HEK293 (cell line): Measurements from ENCODE around the gene CDK3.

Source experiments
- CTCF ChIA-PET: fragments of 350-600 bp; formaldehyde crosslinking; extraction: SDS; loops from one replicate; lab custom pipeline; 2021; ENCODE audit warnings: antibody characterized with exemption; lab: Yijun Ruan, JAX
- POLR2A ChIA-PET: fragments of 300-600 bp; formaldehyde crosslinking; extraction: SDS; loops from one replicate; lab custom pipeline; 2020; ENCODE audit warnings: antibody characterized with exemption, inconsistent platforms; lab: Yijun Ruan, JAX
- H3K27ac ChIP-seq: fragments of 200-500 bp; sonication (Bioruptor generic); 2 replicates; pipeline ENCODE4 v1.5.1; 2014; ENCODE audit warnings: low read depth, low read length, control low read depth, inconsistent platforms; ENCODE audit errors: extremely low read depth
- H3K36me3 ChIP-seq, 2 experiments: fragments of 200-500 bp in 1 of 2; sonication (Bioruptor generic) in 1 of 2; 1 replicate in 1 of 2; 2 replicates in 1 of 2; pipeline ENCODE4 v1.5.1; 2014 to 2017; ENCODE audit warnings: inconsistent platforms in 2 of 2, low read length in 2 of 2; ENCODE audit not compliant: control insufficient read depth in 2 of 2, insufficient read depth in 1 of 2
- H3K4me1 ChIP-seq: fragments of 200-500 bp; sonication (Bioruptor generic); 2 replicates; pipeline ENCODE4 v1.5.1; 2014; ENCODE audit warnings: mild to moderate bottlenecking, low read length, inconsistent platforms; ENCODE audit not compliant: control insufficient read depth, insufficient read depth
- H3K4me3 ChIP-seq: 2 replicates; pipeline ENCODE4 v1.5.1; 2011; ENCODE audit warnings: low read depth, mild to moderate bottlenecking, control low read depth, low read length, moderate library complexity
- H3K9me3 ChIP-seq: fragments of 200-500 bp; sonication (Bioruptor generic); 2 replicates; pipeline ENCODE4 v1.5.1; 2014; ENCODE audit warnings: low read depth, low read length, inconsistent platforms; ENCODE audit not compliant: control insufficient read depth, insufficient read depth
- SCRT2 ChIP-seq: fragments of 450-650 bp; formaldehyde crosslinking; IDR thresholded peaks from 2 replicates; pipeline ENCODE4 v1.5.1; 2016; ENCODE audit warnings: missing biosample characterization, missing genetic modification characterization
- YY1 ChIP-seq: fragments of 450-650 bp; formaldehyde crosslinking; IDR thresholded peaks from 2 replicates; pipeline ENCODE4 v1.5.1; 2018; ENCODE audit warnings: missing biosample characterization, missing genetic modification characterization
- YY2 ChIP-seq: fragments of 450-650 bp; formaldehyde crosslinking; IDR thresholded peaks from 2 replicates; pipeline ENCODE4 v1.5.1; 2016; ENCODE audit warnings: missing biosample characterization, missing genetic modification characterization
- ZFP3 ChIP-seq: fragments of 450-650 bp; formaldehyde crosslinking; IDR thresholded peaks from 2 replicates; pipeline ENCODE4 v1.5.1; 2016; ENCODE audit warnings: low read depth, missing biosample characterization, missing genetic modification characterization
- ZNF16 ChIP-seq: fragments of 450-650 bp; formaldehyde crosslinking; IDR thresholded peaks from 2 replicates; pipeline ENCODE4 v1.5.1; 2016; ENCODE audit warnings: low read depth, missing biosample characterization, missing genetic modification characterization
- ZNF335 ChIP-seq: fragments of 450-650 bp; formaldehyde crosslinking; conservative IDR thresholded peaks from 2 replicates; pipeline ENCODE4 v1.5.1; 2016; ENCODE audit warnings: missing biosample characterization, missing genetic modification characterization
- ZNF354C ChIP-seq: fragments of 450-650 bp; formaldehyde crosslinking; IDR thresholded peaks from 2 replicates; pipeline ENCODE4 v1.5.1; 2016; ENCODE audit warnings: missing biosample characterization, missing genetic modification characterization, low read depth, borderline replicate concordance
- ZNF530 ChIP-seq: fragments of 450-650 bp; formaldehyde crosslinking; IDR thresholded peaks from 2 replicates; pipeline ENCODE4 v1.5.1; 2016; ENCODE audit warnings: low read depth, missing biosample characterization, missing genetic modification characterization
- ZNF585B ChIP-seq: fragments of 450-650 bp; formaldehyde crosslinking; IDR thresholded peaks from 2 replicates; pipeline ENCODE4 v1.5.1; 2016; ENCODE audit warnings: missing biosample characterization, missing genetic modification characterization
- ZNF600 ChIP-seq: fragments of 450-650 bp; formaldehyde crosslinking; IDR thresholded peaks from 2 replicates; pipeline ENCODE4 v1.5.1; 2016; ENCODE audit warnings: missing biosample characterization, missing genetic modification characterization
- ZNF629 ChIP-seq: fragments of 450-650 bp; formaldehyde crosslinking; IDR thresholded peaks from 2 replicates; pipeline ENCODE4 v1.5.1; 2017; ENCODE audit warnings: missing biosample characterization, missing genetic modification characterization
- ZNF654 ChIP-seq: fragments of 450-650 bp; formaldehyde crosslinking; IDR thresholded peaks from 2 replicates; pipeline ENCODE4 v1.5.1; 2016; ENCODE audit warnings: low read depth, missing biosample characterization, missing genetic modification characterization
- ZNF658 ChIP-seq: fragments of 450-650 bp; formaldehyde crosslinking; IDR thresholded peaks from 2 replicates; pipeline ENCODE4; 2016; ENCODE audit warnings: missing biosample characterization, missing genetic modification characterization
- ZNF768 ChIP-seq: fragments of 450-650 bp; formaldehyde crosslinking; IDR thresholded peaks from 2 replicates; pipeline ENCODE4 v1.5.1; 2018; ENCODE audit warnings: missing biosample characterization, mild to moderate bottlenecking, missing genetic modification characterization
- ZNF776 ChIP-seq: fragments of 450-650 bp; formaldehyde crosslinking; IDR thresholded peaks from 2 replicates; pipeline ENCODE4 v1.5.0; 2017; ENCODE audit warnings: missing biosample characterization, missing genetic modification characterization, borderline replicate concordance
- ZNF777 ChIP-seq: fragments of 450-650 bp; formaldehyde crosslinking; IDR thresholded peaks from 2 replicates; pipeline ENCODE4 v1.5.1; 2017; ENCODE audit warnings: missing biosample characterization, missing genetic modification characterization, borderline replicate concordance
- ZNF785 ChIP-seq: fragments of 450-650 bp; formaldehyde crosslinking; IDR thresholded peaks from 2 replicates; pipeline ENCODE4 v1.5.1; 2016; ENCODE audit warnings: missing biosample characterization, missing genetic modification characterization
- ZNF830 ChIP-seq: fragments of 450-650 bp; IDR thresholded peaks from 2 replicates; pipeline ENCODE4 v1.5.0; 2018; ENCODE audit warnings: missing biosample characterization, missing genetic modification characterization, low read depth, mild to moderate bottlenecking, moderate library complexity
- TF ChIP-seq, protein P1 (sequence below): fragments of 450-650 bp; formaldehyde crosslinking; IDR thresholded peaks from 2 replicates; pipeline ENCODE4 v1.5.1; 2016; ENCODE audit warnings: missing biosample characterization, missing genetic modification characterization
- TF ChIP-seq, protein P2 (sequence below): fragments of 450-650 bp; formaldehyde crosslinking; IDR thresholded peaks from 2 replicates; pipeline ENCODE4 v1.5.1; 2016; ENCODE audit warnings: missing biosample characterization, missing genetic modification characterization, borderline replicate concordance

CDK3 gene

DNA sequence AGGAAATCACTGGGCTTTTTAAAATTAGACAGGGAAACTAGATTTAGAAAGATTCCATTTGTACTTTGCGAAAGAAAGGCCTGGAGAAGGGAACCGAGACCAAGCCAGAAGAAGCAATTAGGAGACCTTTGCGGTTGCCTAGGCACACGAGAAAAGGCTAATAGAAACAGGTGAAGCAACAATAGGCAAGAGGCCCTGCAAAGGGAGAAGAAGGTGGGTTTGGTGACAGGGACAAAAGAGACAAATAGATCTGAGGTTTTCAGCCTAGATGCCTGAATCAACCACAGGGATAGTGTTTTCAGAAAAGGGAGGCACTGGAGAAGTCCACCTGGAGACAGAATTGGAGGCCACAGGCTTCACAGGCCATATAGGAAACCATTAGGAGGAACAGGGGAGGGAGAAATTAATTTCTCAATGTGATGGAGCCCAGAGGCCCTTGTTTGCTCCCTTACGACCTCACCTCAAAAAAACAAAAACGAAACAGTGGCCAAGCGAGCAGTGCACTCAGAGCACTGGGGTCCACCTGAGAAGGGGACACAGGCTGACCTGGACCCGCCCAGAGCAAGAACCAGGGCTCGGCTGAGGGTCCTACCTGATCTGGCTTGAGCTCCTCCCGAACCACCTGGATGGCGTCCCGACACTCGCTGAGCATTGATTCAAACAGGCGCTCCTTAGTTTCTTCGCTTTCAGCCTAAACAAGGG lies 49.3 kb downstream of the CDK3 start:
- TF ChIP-seq ZNF600 (tag by site-specific recombination) (no peak), ZNF629 (no peak), SCRT2 (tag by site-specific recombination) (0 out of 2 replicates have a peak, but pooled peaks have one; percentile 30)
- TF ChIP-seq, protein P1, sequence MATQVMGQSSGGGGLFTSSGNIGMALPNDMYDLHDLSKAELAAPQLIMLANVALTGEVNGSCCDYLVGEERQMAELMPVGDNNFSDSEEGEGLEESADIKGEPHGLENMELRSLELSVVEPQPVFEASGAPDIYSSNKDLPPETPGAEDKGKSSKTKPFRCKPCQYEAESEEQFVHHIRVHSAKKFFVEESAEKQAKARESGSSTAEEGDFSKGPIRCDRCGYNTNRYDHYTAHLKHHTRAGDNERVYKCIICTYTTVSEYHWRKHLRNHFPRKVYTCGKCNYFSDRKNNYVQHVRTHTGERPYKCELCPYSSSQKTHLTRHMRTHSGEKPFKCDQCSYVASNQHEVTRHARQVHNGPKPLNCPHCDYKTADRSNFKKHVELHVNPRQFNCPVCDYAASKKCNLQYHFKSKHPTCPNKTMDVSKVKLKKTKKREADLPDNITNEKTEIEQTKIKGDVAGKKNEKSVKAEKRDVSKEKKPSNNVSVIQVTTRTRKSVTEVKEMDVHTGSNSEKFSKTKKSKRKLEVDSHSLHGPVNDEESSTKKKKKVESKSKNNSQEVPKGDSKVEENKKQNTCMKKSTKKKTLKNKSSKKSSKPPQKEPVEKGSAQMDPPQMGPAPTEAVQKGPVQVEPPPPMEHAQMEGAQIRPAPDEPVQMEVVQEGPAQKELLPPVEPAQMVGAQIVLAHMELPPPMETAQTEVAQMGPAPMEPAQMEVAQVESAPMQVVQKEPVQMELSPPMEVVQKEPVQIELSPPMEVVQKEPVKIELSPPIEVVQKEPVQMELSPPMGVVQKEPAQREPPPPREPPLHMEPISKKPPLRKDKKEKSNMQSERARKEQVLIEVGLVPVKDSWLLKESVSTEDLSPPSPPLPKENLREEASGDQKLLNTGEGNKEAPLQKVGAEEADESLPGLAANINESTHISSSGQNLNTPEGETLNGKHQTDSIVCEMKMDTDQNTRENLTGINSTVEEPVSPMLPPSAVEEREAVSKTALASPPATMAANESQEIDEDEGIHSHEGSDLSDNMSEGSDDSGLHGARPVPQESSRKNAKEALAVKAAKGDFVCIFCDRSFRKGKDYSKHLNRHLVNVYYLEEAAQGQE (tag by site-specific recombination) = no peak
- TF ChIP-seq, all 188 proteins: peak for 1
- Histone ChIP-seq H3K4me3 (no peak overlapping the region), H3K27ac (no peak overlapping the region), H3K9me3 (no peaks in the 10 kb centered on the region), H3K36me3 (peaks cover 62 to 94% of the 10 kb centered on the region in 2 experiments), H3K4me1 (peaks cover 5% of the 10 kb centered on the region)
- ChIA-PET CTCF (interaction anchor here (1.4 to 1.8 kb wide), 3 partner anchors 12 to 36 kb away, joined by 5 to 9 read pairs (median 6); no protein-coding TSS in a partner anchor), POLR2A (interaction anchor here (1.2 kb wide), 1 partner anchor 21 kb away, joined by 3 read pairs; no protein-coding TSS in a partner anchor)

DNA sequence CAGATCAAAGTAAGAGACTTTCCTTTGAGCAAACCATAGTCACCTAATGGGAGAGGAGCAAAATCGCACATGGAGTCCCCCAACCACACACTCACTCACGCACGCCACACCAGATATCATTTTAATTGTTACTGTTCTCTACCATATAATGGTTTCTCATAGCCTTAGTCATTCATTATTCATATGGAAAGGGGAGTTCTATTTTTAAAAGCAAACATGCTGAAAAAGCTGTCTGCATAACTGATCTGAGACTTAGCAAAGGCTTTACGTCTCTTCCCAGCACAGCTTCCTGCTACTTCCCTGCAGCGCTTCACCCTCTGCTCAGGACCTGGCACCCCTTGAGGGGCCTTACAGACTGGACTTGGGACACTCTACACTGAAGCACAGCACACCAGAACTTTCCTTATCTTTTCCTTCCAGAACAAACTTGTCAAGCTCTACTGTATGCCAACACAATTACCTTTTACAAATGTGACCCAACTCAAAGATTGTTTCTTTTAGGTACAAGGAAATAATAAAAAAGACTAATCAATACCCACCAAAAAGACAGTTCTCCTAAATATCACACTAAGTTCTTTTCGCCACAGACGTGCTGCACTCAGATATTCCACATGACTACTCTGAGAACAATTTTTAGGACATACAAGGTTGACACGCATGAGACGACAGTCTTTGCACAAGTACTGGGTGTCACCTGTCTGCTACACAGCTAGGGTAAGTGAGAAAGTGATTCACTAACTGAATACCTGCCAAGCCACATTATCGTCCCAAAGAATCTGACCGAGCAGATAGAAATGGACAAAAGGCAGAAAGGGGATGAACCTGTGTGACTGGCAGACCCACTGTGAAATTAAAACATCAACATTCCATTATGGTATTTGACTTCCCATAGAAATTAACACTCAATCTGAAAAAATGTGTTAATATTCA lies 50.1 kb downstream of the CDK3 start:
- no peak overlapping the region for H3K27ac ChIP-seq
- H3K36me3 ChIP-seq = peaks cover 67 to 92% of the 10 kb centered on the region in 2 experiments
- TF ChIP-seq ZNF768 (tag by site-specific recombination) (no peak), ZNF830 (tag by site-specific recombination) (no peak), YY2 (tag by site-specific recombination) (no peak), ZNF585B (tag by site-specific recombination) (no peak), ZNF785 (tag by site-specific recombination) (no peak), ZNF658 (no peak), ZNF16 (no peak), ZNF654 (tag by site-specific recombination) (no peak), ZFP3 (tag by site-specific recombination) (no peak), ZNF354C (tag by site-specific recombination) (no peak), ZNF776 (no peak), ZNF629 (no peak), YY1 (tag by site-specific recombination) (no peak), ZNF335 (tag by site-specific recombination) (no peak), ZNF777 (tag by site-specific recombination) (no peak), ZNF530 (tag by site-specific recombination) (no peak)
- TF ChIP-seq, protein P2, sequence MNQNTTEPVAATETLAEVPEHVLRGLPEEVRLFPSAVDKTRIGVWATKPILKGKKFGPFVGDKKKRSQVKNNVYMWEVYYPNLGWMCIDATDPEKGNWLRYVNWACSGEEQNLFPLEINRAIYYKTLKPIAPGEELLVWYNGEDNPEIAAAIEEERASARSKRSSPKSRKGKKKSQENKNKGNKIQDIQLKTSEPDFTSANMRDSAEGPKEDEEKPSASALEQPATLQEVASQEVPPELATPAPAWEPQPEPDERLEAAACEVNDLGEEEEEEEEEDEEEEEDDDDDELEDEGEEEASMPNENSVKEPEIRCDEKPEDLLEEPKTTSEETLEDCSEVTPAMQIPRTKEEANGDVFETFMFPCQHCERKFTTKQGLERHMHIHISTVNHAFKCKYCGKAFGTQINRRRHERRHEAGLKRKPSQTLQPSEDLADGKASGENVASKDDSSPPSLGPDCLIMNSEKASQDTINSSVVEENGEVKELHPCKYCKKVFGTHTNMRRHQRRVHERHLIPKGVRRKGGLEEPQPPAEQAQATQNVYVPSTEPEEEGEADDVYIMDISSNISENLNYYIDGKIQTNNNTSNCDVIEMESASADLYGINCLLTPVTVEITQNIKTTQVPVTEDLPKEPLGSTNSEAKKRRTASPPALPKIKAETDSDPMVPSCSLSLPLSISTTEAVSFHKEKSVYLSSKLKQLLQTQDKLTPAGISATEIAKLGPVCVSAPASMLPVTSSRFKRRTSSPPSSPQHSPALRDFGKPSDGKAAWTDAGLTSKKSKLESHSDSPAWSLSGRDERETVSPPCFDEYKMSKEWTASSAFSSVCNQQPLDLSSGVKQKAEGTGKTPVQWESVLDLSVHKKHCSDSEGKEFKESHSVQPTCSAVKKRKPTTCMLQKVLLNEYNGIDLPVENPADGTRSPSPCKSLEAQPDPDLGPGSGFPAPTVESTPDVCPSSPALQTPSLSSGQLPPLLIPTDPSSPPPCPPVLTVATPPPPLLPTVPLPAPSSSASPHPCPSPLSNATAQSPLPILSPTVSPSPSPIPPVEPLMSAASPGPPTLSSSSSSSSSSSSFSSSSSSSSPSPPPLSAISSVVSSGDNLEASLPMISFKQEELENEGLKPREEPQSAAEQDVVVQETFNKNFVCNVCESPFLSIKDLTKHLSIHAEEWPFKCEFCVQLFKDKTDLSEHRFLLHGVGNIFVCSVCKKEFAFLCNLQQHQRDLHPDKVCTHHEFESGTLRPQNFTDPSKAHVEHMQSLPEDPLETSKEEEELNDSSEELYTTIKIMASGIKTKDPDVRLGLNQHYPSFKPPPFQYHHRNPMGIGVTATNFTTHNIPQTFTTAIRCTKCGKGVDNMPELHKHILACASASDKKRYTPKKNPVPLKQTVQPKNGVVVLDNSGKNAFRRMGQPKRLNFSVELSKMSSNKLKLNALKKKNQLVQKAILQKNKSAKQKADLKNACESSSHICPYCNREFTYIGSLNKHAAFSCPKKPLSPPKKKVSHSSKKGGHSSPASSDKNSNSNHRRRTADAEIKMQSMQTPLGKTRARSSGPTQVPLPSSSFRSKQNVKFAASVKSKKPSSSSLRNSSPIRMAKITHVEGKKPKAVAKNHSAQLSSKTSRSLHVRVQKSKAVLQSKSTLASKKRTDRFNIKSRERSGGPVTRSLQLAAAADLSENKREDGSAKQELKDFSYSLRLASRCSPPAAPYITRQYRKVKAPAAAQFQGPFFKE (tag by site-specific recombination) = no peak
- no peaks in the 10 kb centered on the region for H3K9me3 ChIP-seq
- ChIA-PET CTCF (interaction anchor here (0.6 to 1.7 kb wide), 4 partner anchors 13 to 36 kb away, joined by 3 to 6 read pairs (median 4); no protein-coding TSS in a partner anchor), POLR2A (no interaction called here)
- no peak overlapping the region for H3K4me3 ChIP-seq
- H3K4me1 ChIP-seq = peaks cover 5% of the 10 kb centered on the region
